Measurements from ENCODE around the gene SIGLEC8. TPM values are rescaled to one million over a fixed set of nuclear protein-coding genes. Genes with fewer than 3 reads are reported as not detected.

Gene SIGLEC8
- total RNA-seq, 1 donor from 2014 or later = 2.1 TPM

DNA sequence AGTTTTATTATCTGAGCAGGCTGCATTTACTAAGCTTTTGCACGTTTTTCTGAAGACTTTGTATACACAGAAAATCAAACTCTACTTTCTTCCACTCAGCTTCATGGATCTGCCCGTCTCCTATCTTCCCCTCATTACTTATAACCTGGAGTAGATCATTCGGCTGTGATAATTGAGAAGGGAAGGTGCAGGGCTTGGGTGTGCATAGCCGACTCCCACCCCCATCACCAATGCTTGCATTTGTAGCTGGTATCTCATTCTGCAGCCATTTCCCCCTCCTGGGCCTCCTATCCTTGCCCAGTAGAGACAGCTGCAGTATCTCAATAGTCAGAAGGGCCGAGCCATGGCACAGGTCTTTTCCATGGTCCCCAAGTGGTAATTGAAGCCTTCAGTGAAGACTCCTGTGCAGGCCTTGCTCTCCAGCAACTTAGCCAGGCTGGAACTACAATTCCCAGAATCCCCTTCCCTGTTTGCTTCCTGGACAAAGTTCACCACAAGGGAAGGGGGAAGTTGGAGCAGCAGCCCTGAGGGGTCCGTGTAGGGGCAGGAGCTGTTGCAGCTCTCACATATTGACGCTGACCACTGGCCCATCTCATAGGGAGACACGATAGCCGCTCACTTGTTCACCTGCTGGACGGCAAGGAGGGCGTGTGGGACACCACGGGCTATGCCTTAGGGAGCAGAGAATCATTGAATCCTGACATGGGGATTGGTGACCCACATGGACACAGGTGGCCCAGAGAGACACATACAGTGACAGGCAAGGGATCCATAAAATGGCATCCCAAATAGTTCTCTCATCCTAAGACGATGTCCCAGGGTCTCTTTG, 2.1 kb upstream of the SIGLEC8 start:
- intact Hi-C loops (cut with DNase I) = no loop called here
- H3K27me3 ChIP-seq = peaks cover 24% of the 10 kb centered on the region
- TF ChIP-seq, protein P1, sequence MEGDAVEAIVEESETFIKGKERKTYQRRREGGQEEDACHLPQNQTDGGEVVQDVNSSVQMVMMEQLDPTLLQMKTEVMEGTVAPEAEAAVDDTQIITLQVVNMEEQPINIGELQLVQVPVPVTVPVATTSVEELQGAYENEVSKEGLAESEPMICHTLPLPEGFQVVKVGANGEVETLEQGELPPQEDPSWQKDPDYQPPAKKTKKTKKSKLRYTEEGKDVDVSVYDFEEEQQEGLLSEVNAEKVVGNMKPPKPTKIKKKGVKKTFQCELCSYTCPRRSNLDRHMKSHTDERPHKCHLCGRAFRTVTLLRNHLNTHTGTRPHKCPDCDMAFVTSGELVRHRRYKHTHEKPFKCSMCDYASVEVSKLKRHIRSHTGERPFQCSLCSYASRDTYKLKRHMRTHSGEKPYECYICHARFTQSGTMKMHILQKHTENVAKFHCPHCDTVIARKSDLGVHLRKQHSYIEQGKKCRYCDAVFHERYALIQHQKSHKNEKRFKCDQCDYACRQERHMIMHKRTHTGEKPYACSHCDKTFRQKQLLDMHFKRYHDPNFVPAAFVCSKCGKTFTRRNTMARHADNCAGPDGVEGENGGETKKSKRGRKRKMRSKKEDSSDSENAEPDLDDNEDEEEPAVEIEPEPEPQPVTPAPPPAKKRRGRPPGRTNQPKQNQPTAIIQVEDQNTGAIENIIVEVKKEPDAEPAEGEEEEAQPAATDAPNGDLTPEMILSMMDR (IDR thresholded peaks at IDR 0.05) = no peak
- H3K4me3 ChIP-seq = peak overlapping the region; percentile 23
- no peaks in the 10 kb centered on the region for H3K9me3 ChIP-seq
- ATAC-seq (peak; percentile 31), DNase-seq (no peak)
- H3K4me1 ChIP-seq = no peaks in the 10 kb centered on the region
- no peaks in the 10 kb centered on the region for H3K36me3 ChIP-seq
- no peak overlapping the region for H3K27ac ChIP-seq

DNA sequence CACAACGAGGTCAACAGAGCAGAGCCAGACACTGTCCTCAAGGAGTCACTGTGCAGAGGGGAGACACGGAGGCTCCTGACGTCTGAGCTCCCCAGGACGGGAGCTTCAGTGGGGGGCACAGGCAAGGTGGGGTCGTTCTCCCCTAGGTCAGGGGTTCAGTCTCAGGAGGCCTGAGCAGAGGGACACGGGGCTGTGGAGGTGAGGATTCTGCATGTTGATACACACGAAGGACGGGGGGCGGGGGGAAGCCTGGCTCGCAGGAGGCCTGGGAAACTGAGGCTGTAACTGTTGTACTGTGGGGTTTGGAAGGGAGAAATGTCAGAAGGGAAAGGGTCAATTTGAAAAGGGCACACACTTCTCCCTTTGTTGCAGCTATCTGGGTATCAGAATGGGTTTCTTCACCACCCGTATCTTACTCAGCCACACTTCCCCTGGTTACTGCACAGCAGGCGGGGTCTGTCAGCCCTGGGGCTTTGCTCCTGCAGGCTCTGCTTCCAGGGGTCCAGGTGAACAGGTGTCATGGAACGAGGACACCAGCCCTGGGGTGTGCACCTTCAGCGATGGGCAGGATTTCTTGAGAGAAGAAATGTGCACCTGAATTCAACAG, 748 bp upstream of the SIGLEC8 start:
- TF ChIP-seq, protein P1 (IDR thresholded peaks at IDR 0.05) = no peak
- ATAC-seq = no peak
- no peaks in the 10 kb centered on the region for H3K4me1 ChIP-seq
- H3K27ac ChIP-seq = no peak overlapping the region
- H3K36me3 ChIP-seq = no peaks in the 10 kb centered on the region
- no peak overlapping the region for H3K4me3 ChIP-seq
- H3K27me3 ChIP-seq = peaks cover 19% of the 10 kb centered on the region
- H3K9me3 ChIP-seq = no peaks in the 10 kb centered on the region
- intact Hi-C loops (cut with DNase I) = no loop called here
- DNase-seq = no peak

DNA sequence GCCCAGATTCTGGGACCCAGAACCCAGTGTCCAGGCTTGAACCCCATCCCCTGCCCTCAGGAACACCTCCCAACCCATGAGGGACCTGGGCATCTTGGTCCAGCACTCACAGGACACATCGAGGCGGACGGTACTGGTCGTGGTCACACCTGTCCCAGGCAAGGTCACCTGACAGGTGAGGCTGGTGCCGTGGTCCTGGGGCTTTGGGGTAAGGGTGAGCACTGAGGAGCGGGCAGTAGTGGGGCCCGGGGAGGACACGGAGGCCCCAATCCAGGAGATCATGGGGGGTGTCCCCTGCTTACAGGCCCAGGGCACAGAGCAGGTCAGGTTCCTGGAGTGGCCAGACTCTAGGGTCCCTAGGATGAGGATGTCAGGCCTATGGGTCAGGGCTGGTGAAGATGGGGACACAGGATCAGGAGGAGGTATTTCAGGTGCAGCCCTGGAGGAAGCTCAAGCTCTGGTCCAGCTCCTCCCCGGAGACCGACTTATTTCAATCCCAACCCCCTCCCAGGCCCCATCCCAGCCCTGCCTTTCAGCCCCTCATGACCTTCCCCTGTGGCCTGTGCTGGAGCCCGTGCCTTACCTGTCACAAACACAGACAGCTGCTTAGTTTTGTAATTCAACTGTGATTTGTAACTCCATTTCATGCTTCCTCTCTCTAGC, 772 bp downstream of the SIGLEC8 start:
- H3K36me3 ChIP-seq = no peaks in the 10 kb centered on the region
- ATAC-seq = no peak
- no peak overlapping the region for H3K4me3 ChIP-seq
- DNase-seq = no peak
- intact Hi-C loops (cut with DNase I) = no loop called here
- H3K27ac ChIP-seq = no peak overlapping the region
- H3K27me3 ChIP-seq = peaks cover 13% of the 10 kb centered on the region
- TF ChIP-seq, protein P1 (IDR thresholded peaks at IDR 0.05) = no peak
- no peaks in the 10 kb centered on the region for H3K4me1 ChIP-seq
- no peaks in the 10 kb centered on the region for H3K9me3 ChIP-seq

DNA sequence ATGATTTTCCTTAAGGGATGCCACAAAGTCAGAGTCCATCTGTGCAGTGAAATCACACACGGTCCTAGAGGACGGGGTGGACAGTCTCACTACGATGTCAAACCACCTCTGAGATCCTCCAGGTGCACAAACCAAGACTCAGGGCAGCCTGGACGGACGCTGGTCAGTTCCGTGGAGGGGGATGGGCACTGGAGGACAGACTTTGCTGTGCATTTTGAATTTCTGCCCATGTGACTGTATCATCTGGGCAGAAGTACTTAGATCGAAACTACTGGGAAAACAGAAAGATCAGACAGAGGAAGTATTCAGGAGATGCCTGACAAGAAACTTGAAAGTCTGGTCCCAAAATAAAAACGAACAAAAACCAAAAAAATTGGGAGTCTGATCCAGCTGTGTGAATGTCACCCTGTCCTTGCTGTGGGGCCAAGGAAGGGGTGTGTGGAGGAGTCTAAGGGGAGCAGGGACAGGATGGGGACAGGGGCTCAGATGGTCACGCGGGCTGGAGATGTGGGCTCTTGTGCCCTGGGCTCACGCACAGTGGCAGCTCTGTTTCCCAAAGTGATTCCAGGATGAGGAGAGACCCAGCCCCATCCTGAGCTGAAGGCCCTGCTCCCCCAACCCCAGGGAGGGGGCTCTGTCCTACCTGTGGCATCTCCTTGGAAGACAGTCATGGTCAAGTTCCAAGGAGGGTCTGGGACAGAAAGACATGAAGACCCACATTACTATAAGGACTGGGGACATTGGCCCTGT, 1.5 kb downstream of the SIGLEC8 start:
- Histone ChIP-seq H3K36me3 (no peaks in the 10 kb centered on the region), H3K27me3 (peaks cover 5% of the 10 kb centered on the region), H3K4me3 (no peak overlapping the region), H3K4me1 (no peaks in the 10 kb centered on the region), H3K27ac (no peak overlapping the region), H3K9me3 (no peaks in the 10 kb centered on the region)
- no peak for ATAC-seq
- intact Hi-C loops (cut with DNase I) = no loop called here
- TF ChIP-seq, protein P1 (IDR thresholded peaks at IDR 0.05) = no peak
- DNase-seq = no peak

DNA sequence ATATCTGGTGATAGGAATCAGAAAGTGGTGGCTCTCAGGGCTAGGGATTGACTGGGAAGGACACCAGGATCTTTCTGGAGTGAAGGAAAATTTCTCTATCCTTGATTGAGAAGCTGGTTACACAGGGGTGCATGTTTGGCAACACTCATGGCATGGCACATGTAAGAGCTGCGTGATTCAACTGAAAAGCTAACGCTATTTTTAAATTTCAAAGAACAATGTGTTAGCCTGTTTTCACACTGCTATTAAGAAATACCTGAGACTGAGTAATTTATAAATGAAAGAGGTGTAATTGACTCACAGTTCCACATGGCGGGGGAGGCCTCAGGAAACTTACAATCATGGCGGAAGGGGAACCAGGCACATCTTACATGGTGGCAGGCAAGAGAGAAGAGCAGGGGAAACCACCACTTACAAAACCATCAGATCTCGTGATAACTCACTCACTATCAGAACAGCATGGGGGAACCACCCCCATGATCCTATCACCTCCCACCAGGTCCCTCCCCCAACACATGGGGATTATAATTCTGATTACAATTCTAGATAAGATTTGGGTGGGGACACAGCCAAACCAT, 7.4 kb downstream of the SIGLEC8 start:
- TF ChIP-seq, protein P1 (IDR thresholded peaks at IDR 0.05) = no peak
- no peaks in the 10 kb centered on the region for H3K36me3 ChIP-seq
- DNase-seq (no peak), ATAC-seq (no peak)
- no peaks in the 10 kb centered on the region for H3K9me3 ChIP-seq
- intact Hi-C loops (cut with DNase I) = no loop called here
- no peak overlapping the region for H3K4me3 ChIP-seq
- no peak overlapping the region for H3K27ac ChIP-seq
- no peaks in the 10 kb centered on the region for H3K4me1 ChIP-seq
- H3K27me3 ChIP-seq = peaks cover 5% of the 10 kb centered on the region

Measured in upper lobe of right lung (tissue), 1 donor.